Naive thymus-derived CD8-positive, alpha-beta T cell (primary cell): ENCODE measurements around the gene MAMSTR. TPM values are rescaled to one million over a fixed set of nuclear protein-coding genes. Genes with fewer than 3 reads are reported as not detected.
A peak's percentile ranks its signal among the peaks of the same experiment; 100 is the strongest.
"Not testable (repeated sequence)": the region's sequence is repeated elsewhere in the genome, so short reads cannot be mapped to it uniquely, and the experiment has no call there.

Experiments used
- ATAC-seq, 2 donors: fragments of 150-1000 bp; cut with Tn5 transposase in 1 of 2; sonication (Bioruptor Pico), chemical (Tn5 transposase) in 1 of 2; 1 replicate in 1 of 2; 2 replicates in 1 of 2; pipeline ENCODE4 v1.10.0; 2021; ENCODE audit warnings: mild to moderate bottlenecking in 2 of 2, moderate library complexity in 2 of 2
- POLR2A ChIA-PET: fragments of 350-600 bp; sonication (Branson Sonifier 250); formaldehyde crosslinking; loops from one replicate; lab custom pipeline; 2021; ENCODE audit warnings: antibody characterized with exemption; lab: Charles Lee
- DNase-seq, 10 donors: peaks; one replicate each; pipeline versions ENCODE4 v3.0.0 to v3.0.0-alpha.2; 2020 to 2022
- H3K27ac Mint-ChIP-seq, 10 donors: one replicate each; pipeline ENCODE4 v1.8.0; 2020 to 2022; ENCODE audit warnings: mild to moderate bottlenecking in 10 of 10, mixed read lengths in 10 of 10, moderate library complexity in 4 of 10, inconsistent platforms in 1 of 10
- H3K27me3 Mint-ChIP-seq, 5 donors: one replicate each; pipeline ENCODE4 v1.8.0; 2021 to 2022; ENCODE audit warnings: mixed read lengths in 5 of 5
- H3K36me3 Mint-ChIP-seq, 3 donors: one replicate each; pipeline ENCODE4 v1.8.0; 2020 to 2022; ENCODE audit warnings: mixed read lengths in 3 of 3, mild to moderate bottlenecking in 2 of 3, inconsistent platforms in 1 of 3
- H3K4me1 Mint-ChIP-seq, 4 donors: one replicate each; pipeline ENCODE4 v1.8.0; 2021 to 2022; ENCODE audit warnings: mixed read lengths in 4 of 4
- H3K4me3 Mint-ChIP-seq, 10 donors: one replicate each; pipeline ENCODE4 v1.8.0; 2020 to 2022; ENCODE audit warnings: mild to moderate bottlenecking in 10 of 10, mixed read lengths in 10 of 10, moderate library complexity in 6 of 10, inconsistent platforms in 1 of 10
- H3K9me3 Mint-ChIP-seq, 9 donors: one replicate each; pipeline ENCODE4 v1.8.0; 2020 to 2022; ENCODE audit warnings: mixed read lengths in 9 of 9, mild to moderate bottlenecking in 3 of 9, inconsistent platforms in 1 of 9, moderate library complexity in 1 of 9
- polyA plus RNA-seq, 3 donors: library from polyadenylated mRNA; unstranded; fragments of 300-500 nt; fragmentation: Illumina TruSeq; gene quantifications; one replicate each; pipeline ENCODE4 v1.2.3, GENCODE V29; 2021
- total RNA-seq, 8 experiments: library from RNA in 2 of 8; stranded (reverse) in 2 of 8; gene quantifications; one replicate each; pipeline ENCODE4 v1.2.3 and lab custom pipeline; 2021 to 2026

Gene MAMSTR
- total RNA-seq (1 to 10 TPM; 2.1 to 2.4 TPM), polyA plus RNA-seq (under 1 TPM; 0.28 to 0.77 (median 0.49) TPM), total RNA-seq (lab: John Stamatoyannopoulos, UW) (0.59 to 3.9 (median 1.2) reads per million in 6 experiments)

- H3K4me1 Mint-ChIP-seq: peaks cover 9 to 23% (median 18%) of the 10 kb centered on the region in 4 donors
- peak within 1 kb of the TSS; percentile 96 to 99 (median 98) for H3K27ac Mint-ChIP-seq
- H3K36me3 Mint-ChIP-seq: no peaks in the 10 kb centered on the region
- DNase-seq: no peak
- peak within 1 kb of the TSS; percentile 89 to 98 (median 96) for H3K4me3 Mint-ChIP-seq
- H3K9me3 Mint-ChIP-seq: no peaks in the 10 kb centered on the region
- no peak for ATAC-seq
- H3K27me3 Mint-ChIP-seq: no peaks in the 10 kb centered on the region
- POLR2A ChIA-PET: interaction anchor here (1.5 kb wide), 1 partner anchor 74 kb away, joined by 11 read pairs; the partner anchor contains the start of gene CA11
Measured at GRCh38 chr19:48719263-48720171, at the start of gene MAMSTR. Gene MAMSTR (minus strand): TSS chr19:48719725. CDS start chr19:48719031, 694 bp downstream.

GRCh38 chr19:48768994-48769713, 49.6 kb upstream of the MAMSTR start:
- H3K27me3 Mint-ChIP-seq: peaks cover 0 to 27% (median 11%) of the 10 kb centered on the region in 5 donors

DNA sequence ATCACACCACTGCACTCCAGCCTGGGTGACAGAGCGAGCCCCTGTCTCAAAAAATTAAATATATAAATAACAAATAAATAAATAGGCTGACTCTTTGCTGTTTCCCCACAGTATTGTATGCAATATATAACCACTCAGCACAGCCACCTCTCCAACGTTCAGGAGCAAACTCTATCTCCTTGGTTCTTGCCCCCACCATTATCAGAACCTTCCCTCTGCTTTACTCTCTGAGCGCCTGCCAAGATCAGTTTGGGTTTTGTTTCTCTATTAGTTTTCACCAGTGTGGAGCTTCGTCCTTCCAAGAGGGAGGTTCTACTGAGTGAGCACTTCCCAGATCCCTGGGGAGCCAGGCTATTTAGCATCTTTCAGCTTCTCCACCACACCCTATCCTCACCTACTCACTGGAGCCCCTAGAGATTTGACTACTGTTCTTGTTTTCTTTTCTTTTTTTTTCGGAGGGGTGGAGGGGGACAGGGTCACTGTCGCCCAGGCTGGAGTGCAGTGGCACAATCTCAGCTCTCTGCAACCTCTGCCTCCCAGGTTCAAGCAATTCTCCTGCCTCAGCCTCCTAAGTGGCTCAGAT, 48.7 kb upstream of the MAMSTR start:
- ATAC-seq, POLR2A ChIA-PET, H3K36me3 Mint-ChIP-seq, H3K4me1 Mint-ChIP-seq, H3K9me3 Mint-ChIP-seq, H3K4me3 Mint-ChIP-seq, DNase-seq, H3K27ac Mint-ChIP-seq: not testable (repeated sequence)
- H3K27me3 Mint-ChIP-seq: peaks cover 0 to 27% (median 11%) of the 10 kb centered on the region in 5 donors

More at GRCh38 chr19:48768994-48769713, 49.6 kb upstream of the MAMSTR start:
- no peaks in the 10 kb centered on the region for H3K36me3 Mint-ChIP-seq
- no peak overlapping the region for H3K27ac Mint-ChIP-seq
- H3K4me3 Mint-ChIP-seq: no peak overlapping the region
- no peak for DNase-seq
- no peak for ATAC-seq
- H3K4me1 Mint-ChIP-seq: no peaks in the 10 kb centered on the region
- H3K9me3 Mint-ChIP-seq: no peaks in the 10 kb centered on the region
- POLR2A ChIA-PET: no interaction called here

DNA sequence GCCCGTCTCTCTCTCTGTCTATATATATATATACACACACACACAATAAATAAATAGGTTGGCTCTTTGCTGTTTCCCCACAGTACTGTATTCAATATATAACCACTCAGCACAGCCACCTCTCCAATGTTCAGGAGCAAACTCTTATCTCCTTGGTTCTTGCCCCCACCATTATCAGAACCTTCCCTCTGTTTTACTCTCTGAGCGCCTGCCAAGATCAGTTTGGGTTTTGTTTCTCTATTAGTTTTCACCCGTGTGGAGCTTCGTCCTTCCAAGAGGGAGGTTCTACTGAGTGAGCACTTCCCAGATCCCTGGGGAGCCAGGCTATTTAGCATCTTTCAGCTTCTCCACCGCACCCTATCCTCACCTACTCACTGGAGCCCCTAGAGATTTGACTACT, 46.3 kb upstream of the MAMSTR start:
- H3K4me1 Mint-ChIP-seq, ATAC-seq, H3K36me3 Mint-ChIP-seq, DNase-seq, H3K4me3 Mint-ChIP-seq, H3K27ac Mint-ChIP-seq, POLR2A ChIA-PET, H3K9me3 Mint-ChIP-seq: not testable (repeated sequence)
- H3K27me3 Mint-ChIP-seq: peaks cover 11 to 34% (median 22%) of the 10 kb centered on the region in 5 donors

GRCh38 chr19:48760504-48761205, 41.1 kb upstream of the MAMSTR start:
- H3K27ac Mint-ChIP-seq: peak overlapping the region in 3 of 10 donors; percentile 42 to 43 (median 43)
- H3K36me3 Mint-ChIP-seq: no peaks in the 10 kb centered on the region
- H3K4me3 Mint-ChIP-seq: no peak overlapping the region
- peaks cover 4 to 7% (median 4%) of the 10 kb centered on the region in 4 donors for H3K4me1 Mint-ChIP-seq
- POLR2A ChIA-PET: interaction anchor here (0.6 kb wide), 1 partner anchor 138 kb away, joined by 3 read pairs; no protein-coding TSS in a partner anchor
- no peak for DNase-seq
- peaks cover 0 to 29% (median 17%) of the 10 kb centered on the region in 5 donors for H3K27me3 Mint-ChIP-seq
- no peaks in the 10 kb centered on the region for H3K9me3 Mint-ChIP-seq
- no peak for ATAC-seq

- DNase-seq (no peak), ATAC-seq (no peak)
- Mint-ChIP-seq H3K4me3 (no peak overlapping the region), H3K36me3 (no peaks in the 10 kb centered on the region), H3K27me3 (peaks cover 3 to 38% (median 24%) of the 10 kb centered on the region in 5 donors), H3K9me3 (no peaks in the 10 kb centered on the region), H3K4me1 (peaks cover 9 to 15% (median 14%) of the 10 kb centered on the region in 4 donors), H3K27ac (no peak overlapping the region)
- POLR2A ChIA-PET: no interaction called here
Measured at GRCh38 chr19:48757741-48758144, 38.2 kb upstream of the MAMSTR start.

- ATAC-seq: no peak
- Mint-ChIP-seq H3K36me3 (no peaks in the 10 kb centered on the region), H3K27ac (no peak overlapping the region), H3K27me3 (peaks cover 3 to 36% (median 22%) of the 10 kb centered on the region in 5 donors), H3K9me3 (no peaks in the 10 kb centered on the region), H3K4me3 (no peak overlapping the region), H3K4me1 (peaks cover 8 to 18% (median 15%) of the 10 kb centered on the region in 4 donors)
- POLR2A ChIA-PET: no interaction called here
- DNase-seq: no peak
Measured at GRCh38 chr19:48757089-48757675, 37.7 kb upstream of the MAMSTR start.

- ATAC-seq (no peak), DNase-seq (no peak)
- Mint-ChIP-seq H3K4me3 (no peak overlapping the region), H3K4me1 (peaks cover 10 to 22% (median 19%) of the 10 kb centered on the region in 4 donors), H3K9me3 (no peaks in the 10 kb centered on the region), H3K36me3 (no peaks in the 10 kb centered on the region), H3K27ac (no peak overlapping the region), H3K27me3 (peaks cover 3 to 38% (median 23%) of the 10 kb centered on the region in 5 donors)
- POLR2A ChIA-PET: no interaction called here
Measured at GRCh38 chr19:48756686-48757085, 37.2 kb upstream of the MAMSTR start.

GRCh38 chr19:48756212-48756611, 36.7 kb upstream of the MAMSTR start:
- Mint-ChIP-seq H3K4me3 (no peak overlapping the region), H3K27me3 (peaks cover 3 to 40% (median 22%) of the 10 kb centered on the region in 5 donors), H3K27ac (no peak overlapping the region), H3K9me3 (no peaks in the 10 kb centered on the region), H3K4me1 (peaks cover 11 to 22% (median 20%) of the 10 kb centered on the region in 4 donors), H3K36me3 (no peaks in the 10 kb centered on the region)
- DNase-seq (no peak), ATAC-seq (no peak)
- POLR2A ChIA-PET: no interaction called here

DNA sequence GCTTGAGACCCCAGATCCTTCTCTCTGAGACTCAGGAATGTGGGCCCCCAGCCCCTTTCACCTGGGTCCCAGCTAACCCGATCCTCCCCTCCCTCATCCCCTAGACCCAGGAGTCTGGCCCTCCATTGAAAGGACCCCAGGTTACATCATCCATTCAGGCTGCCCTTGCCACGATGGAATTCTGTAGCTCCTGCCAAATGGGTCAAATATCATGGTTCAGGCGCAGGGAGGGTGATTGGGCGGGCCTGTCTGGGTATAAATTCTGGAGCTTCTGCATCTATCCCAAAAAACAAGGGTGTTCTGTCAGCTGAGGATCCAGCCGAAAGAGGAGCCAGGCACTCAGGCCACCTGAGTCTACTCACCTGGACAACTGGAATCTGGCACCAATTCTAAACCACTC, 36.3 kb upstream of the MAMSTR start:
- H3K27ac Mint-ChIP-seq: no peak overlapping the region
- no peaks in the 10 kb centered on the region for H3K36me3 Mint-ChIP-seq
- H3K4me3 Mint-ChIP-seq: no peak overlapping the region
- H3K4me1 Mint-ChIP-seq: peaks cover 13 to 24% (median 21%) of the 10 kb centered on the region in 4 donors
- ATAC-seq (no peak), DNase-seq (no peak)
- H3K9me3 Mint-ChIP-seq: no peaks in the 10 kb centered on the region
- H3K27me3 Mint-ChIP-seq: peaks cover 4 to 39% (median 18%) of the 10 kb centered on the region in 5 donors
- POLR2A ChIA-PET: no interaction called here

GRCh38 chr19:48755084-48755641, 35.6 kb upstream of the MAMSTR start, which contains the start of gene FGF21:
Gene FGF21 (plus strand): TSS chr19:48755524. CDS start chr19:48756237, 713 bp downstream.
- peak within 1 kb of the TSS in 1 of 10 donors; percentile 48 for H3K4me3 Mint-ChIP-seq
- H3K27me3 Mint-ChIP-seq: peaks cover 4 to 34% (median 13%) of the 10 kb centered on the region in 5 donors
- no peaks in the 10 kb centered on the region for H3K36me3 Mint-ChIP-seq
- H3K27ac Mint-ChIP-seq: no peak within 1 kb of the TSS
- H3K9me3 Mint-ChIP-seq: no peaks in the 10 kb centered on the region
- DNase-seq: no peak
- no peak for ATAC-seq
- POLR2A ChIA-PET: interaction anchor here (0.6 kb wide), 1 partner anchor 981 kb away, joined by 3 read pairs; no protein-coding TSS in a partner anchor
- H3K4me1 Mint-ChIP-seq: peaks cover 11 to 20% (median 16%) of the 10 kb centered on the region in 4 donors
